IPS-18c (cell line): ENCODE data around the gene NPIPB4.
"Not testable (repeated sequence)": the region's sequence is repeated elsewhere in the genome, so short reads cannot be mapped to it uniquely, and the experiment has no call there.

Experiments
- H3K4me3 ChIP-seq: 2 replicates; pipeline ENCODE4 v1.7.0; 2013; ENCODE audit warnings: low read depth, mild to moderate bottlenecking, low read length, moderate library complexity; ENCODE audit not compliant: insufficient read depth
- H3K9me3 ChIP-seq: one replicate; pipeline ENCODE4 v1.6.1; 2013; ENCODE audit warnings: mild to moderate bottlenecking, low read length, moderate library complexity; ENCODE audit not compliant: control insufficient read depth, insufficient read depth

Gene NPIPB4

DNA sequence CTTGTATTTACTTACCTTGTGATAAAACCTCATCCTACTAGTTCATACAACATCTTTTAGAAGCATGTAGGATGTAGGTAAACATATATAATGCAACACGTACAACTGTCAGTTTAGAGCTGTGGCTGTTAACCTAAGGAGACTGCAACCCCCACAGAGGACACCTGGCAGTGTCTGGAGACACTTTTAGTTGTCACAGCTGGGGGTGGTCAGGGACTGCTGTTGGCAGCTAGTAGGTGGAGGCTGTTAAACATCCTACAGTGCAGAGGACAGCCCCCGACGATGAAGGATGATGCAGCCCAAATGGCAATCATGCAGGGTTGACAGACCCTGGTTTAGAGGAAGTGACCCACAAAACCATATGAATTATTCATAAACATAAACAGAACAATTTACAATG is 59.0 kb downstream of the NPIPB4 start:
- not testable (repeated sequence) for H3K4me3 ChIP-seq, H3K9me3 ChIP-seq

DNA sequence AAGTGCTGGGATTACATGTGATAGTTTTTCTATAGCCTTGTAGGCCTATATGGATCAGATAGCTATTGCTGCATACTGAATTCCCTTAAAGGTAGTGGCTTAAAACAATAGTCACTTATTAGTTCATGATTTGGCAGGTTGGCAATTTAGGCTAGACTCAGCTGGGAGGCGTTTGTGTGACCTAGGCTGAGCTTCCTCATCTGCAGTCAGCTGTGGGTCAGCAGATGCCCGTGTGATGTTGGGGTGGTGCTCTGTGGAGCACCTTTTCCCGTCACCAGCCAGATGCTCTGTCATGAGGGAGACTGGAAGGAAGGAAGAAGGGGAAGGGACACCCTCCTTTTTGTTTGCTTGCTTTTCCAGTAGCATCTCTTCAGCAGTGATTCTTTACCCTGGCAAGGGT is 64.2 kb downstream of the NPIPB4 start:
- H3K9me3 ChIP-seq, H3K4me3 ChIP-seq: not testable (repeated sequence)

DNA sequence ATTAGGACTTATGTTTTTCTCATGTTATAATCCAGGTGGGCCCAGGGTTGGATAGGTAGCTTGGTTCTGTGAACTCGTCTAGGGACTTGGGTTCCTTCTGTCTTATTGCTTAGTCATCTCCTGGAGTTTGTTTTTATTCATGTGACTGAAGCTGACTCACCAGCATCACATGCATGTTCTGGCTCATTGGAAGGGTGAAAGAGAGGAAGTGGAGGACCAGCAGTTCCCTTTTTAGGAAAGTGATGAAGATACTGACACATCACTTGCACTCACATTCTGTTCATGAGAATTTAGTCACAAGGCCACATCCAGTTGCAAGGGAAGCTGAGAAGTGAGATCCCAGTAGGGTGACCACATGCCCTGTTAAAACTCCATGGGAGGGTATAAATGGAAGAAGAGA is 67.0 kb downstream of the NPIPB4 start:
- not testable (repeated sequence) for H3K4me3 ChIP-seq, H3K9me3 ChIP-seq
